Keratinocyte (primary cell): ENCODE data around the gene GPR153. TPM values are rescaled to one million over a fixed set of nuclear protein-coding genes. Genes with fewer than 3 reads are reported as not detected.

ENCODE experiments used
- DNase-seq: peaks from one replicate; pipeline ENCODE4 v3.0.0-alpha.2; 2011; ENCODE audit warnings: low read depth, missing footprints, low spot score
- FAIRE-seq: peaks from 2 replicates; lab custom pipeline; 2011; peaks lifted over from hg19 to GRCh38; lab: Jason Lieb, UNC
- H2AFZ ChIP-seq: 2 replicates; pipeline ENCODE4 v1.6.0; 2012; ENCODE audit warnings: low read length, control low read depth, inconsistent platforms; ENCODE audit not compliant: control insufficient read depth
- H3K27ac ChIP-seq: 2 replicates; pipeline ENCODE4 v1.5.1; 2011; ENCODE audit warnings: low read length; ENCODE audit not compliant: control insufficient read depth, insufficient read depth
- H3K27me3 ChIP-seq: 3 replicates; pipeline ENCODE4 v1.6.0; 2011; ENCODE audit warnings: low read length; ENCODE audit not compliant: control insufficient read depth, insufficient read depth; ENCODE audit errors: extremely low read depth
- H3K36me3 ChIP-seq, 2 experiments: 2 replicates in 1 of 2; 3 replicates in 1 of 2; pipeline ENCODE4 v1.5.1; 2011; ENCODE audit warnings: low read length in 2 of 2, mild to moderate bottlenecking in 1 of 2; ENCODE audit not compliant: control insufficient read depth in 2 of 2, insufficient read depth in 2 of 2; ENCODE audit errors: extremely low read depth in 1 of 2
- H3K4me1 ChIP-seq: 3 replicates; pipeline ENCODE4 v1.5.1; 2011; ENCODE audit warnings: low read length; ENCODE audit not compliant: control insufficient read depth, insufficient read depth; ENCODE audit errors: extremely low read depth
- H3K4me2 ChIP-seq: 3 replicates; pipeline ENCODE4 v1.6.0; 2011; ENCODE audit warnings: low read depth, low read length; ENCODE audit not compliant: control insufficient read depth, insufficient read depth; ENCODE audit errors: extremely low read depth
- H3K4me3 ChIP-seq, 3 experiments: fragments of 200-600 bp in 1 of 3; sonication (generic) in 1 of 3; 2 replicates in 2 of 3; 3 replicates in 1 of 3; pipeline ENCODE4 v1.5.1; 2011 to 2016; ENCODE audit warnings: low read length in 3 of 3, mild to moderate bottlenecking in 3 of 3, control low read depth in 2 of 3, inconsistent platforms in 1 of 3, low read depth in 1 of 3, mixed read lengths in 1 of 3, mixed run types in 1 of 3, moderate library complexity in 1 of 3; ENCODE audit not compliant: control insufficient read depth in 2 of 3, insufficient read depth in 2 of 3; ENCODE audit errors: extremely low read depth in 1 of 3
- H3K79me2 ChIP-seq: 2 replicates; pipeline ENCODE4 v1.6.0; 2012; ENCODE audit warnings: low read length; ENCODE audit not compliant: control insufficient read depth, insufficient read depth
- H3K9ac ChIP-seq: 3 replicates; pipeline ENCODE4 v1.6.0; 2011; ENCODE audit warnings: low read length; ENCODE audit not compliant: control insufficient read depth, insufficient read depth; ENCODE audit errors: extremely low read depth
- H3K9me1 ChIP-seq: 3 replicates; pipeline ENCODE4 v1.6.0; 2011; ENCODE audit warnings: low read length; ENCODE audit not compliant: control insufficient read depth, insufficient read depth; ENCODE audit errors: extremely low read depth
- H3K9me3 ChIP-seq: 2 replicates; pipeline ENCODE4 v1.5.1; 2012; ENCODE audit warnings: low read depth, low read length; ENCODE audit not compliant: control insufficient read depth
- H4K20me1 ChIP-seq: 3 replicates; pipeline ENCODE4 v1.6.0; 2011; ENCODE audit warnings: low read length; ENCODE audit not compliant: control insufficient read depth, insufficient read depth; ENCODE audit errors: extremely low read depth
- CTCF ChIP-seq, 3 experiments: IDR thresholded peaks in 1 of 3; conservative IDR thresholded peaks in 1 of 3; optimal IDR thresholded peaks in 1 of 3; 2 replicates in 2 of 3; 3 replicates in 1 of 3; pipeline versions ENCODE3 to v1.5.1; 2011; ENCODE audit warnings: low read length in 3 of 3, mild to moderate bottlenecking in 3 of 3, moderate library complexity in 2 of 3, control low read depth in 1 of 3, inconsistent platforms in 1 of 3; ENCODE audit not compliant: insufficient read depth in 2 of 3; ENCODE audit errors: extremely low read depth in 1 of 3
- EZH2 ChIP-seq: IDR thresholded peaks from one replicate; pipeline ENCODE4 v1.6.1; 2012; ENCODE audit warnings: inconsistent platforms, mild to moderate bottlenecking, low read length, moderate library complexity
- dilution Hi-C: fragments of 300-500 bp; cut with MboI; formaldehyde crosslinking; loops from one replicate; pipeline ENCODE4 v1.7.0; 2020; ENCODE audit warnings: low sequenced_read_pairs; ENCODE audit not compliant: extremely low pct_ligation_motif_present
- polyA plus RNA-seq, 5 experiments: library from polyadenylated mRNA; depleted of rRNA in 3 of 5; stranded (reverse) in 3 of 5; stranded (forward) in 1 of 5; unstranded in 1 of 5; fragments of >200 nt; gene quantifications; 1 replicate in 1 of 5; 2 replicates in 3 of 5; 3 replicates in 1 of 5; pipeline versions ENCODE4 v1.2.1 to v1.2.3, GENCODE V29; 2011 to 2012; ENCODE audit warnings: missing spikeins in 2 of 5, low read depth in 1 of 5, low replicate concordance in 1 of 5

Gene GPR153
- polyA plus RNA-seq, 1 donor (not counting 4 experiments of a cell fraction or from before 2014, with no cell fraction given) = 7.2 TPM

- no peak for FAIRE-seq
- H3K27me3 ChIP-seq = peaks cover 16% of the 10 kb centered on the region
- TF ChIP-seq EZH2 (no peak), CTCF (optimal IDR thresholded peaks at IDR 0.05 in 1 of 3, IDR thresholded peaks at IDR 0.05 in 1 of 3, conservative IDR thresholded peaks at IDR 0.05 in 1 of 3; ENCODE audit: extremely low read depth in 1 of 3, insufficient read depth in 2 of 3, low read length in 3 of 3) (peak in 1 of 3 experiments; percentile 14)
- H3K36me3 ChIP-seq = peaks cover 6% of the 10 kb centered on the region in 2 experiments
- H4K20me1 ChIP-seq = peaks cover 6% of the 10 kb centered on the region
- no peaks in the 10 kb centered on the region for H3K9me1 ChIP-seq
- H3K27ac ChIP-seq = no peak overlapping the region
- no peak overlapping the region for H3K9ac ChIP-seq
- DNase-seq = no peak
- no peak overlapping the region for H2AFZ ChIP-seq
- dilution Hi-C loops = no loop called here
- H3K4me1 ChIP-seq = peaks cover 9% of the 10 kb centered on the region
- H3K9me3 ChIP-seq = no peaks in the 10 kb centered on the region
- H3K4me2 ChIP-seq = peak overlapping the region; percentile 54
- H3K79me2 ChIP-seq = no peaks in the 10 kb centered on the region
- H3K4me3 ChIP-seq = no peak overlapping the region
Measured at GRCh38 chr1:6249739-6250689, 10.9 kb downstream of the GPR153 start.

GRCh38 chr1:6248932-6249738, 11.8 kb downstream of the GPR153 start:
- Histone ChIP-seq H4K20me1 (peaks cover 6% of the 10 kb centered on the region), H3K79me2 (no peaks in the 10 kb centered on the region), H3K4me3 (no peak overlapping the region), H2AFZ (no peak overlapping the region), H3K9me3 (no peaks in the 10 kb centered on the region), H3K9ac (no peak overlapping the region), H3K4me1 (peaks cover 9% of the 10 kb centered on the region), H3K27me3 (peaks cover 24% of the 10 kb centered on the region), H3K36me3 (peaks cover 3 to 6% of the 10 kb centered on the region in 2 experiments), H3K9me1 (no peaks in the 10 kb centered on the region), H3K27ac (no peak overlapping the region), H3K4me2 (peak overlapping the region; percentile 41)
- peak in 1 of 3 experiments; percentile 23 for TF ChIP-seq CTCF (optimal IDR thresholded peaks at IDR 0.05 in 1 of 3, IDR thresholded peaks at IDR 0.05 in 1 of 3, conservative IDR thresholded peaks at IDR 0.05 in 1 of 3; ENCODE audit: extremely low read depth in 1 of 3, insufficient read depth in 2 of 3, low read length in 3 of 3)
- TF ChIP-seq EZH2 = no peak
- DNase-seq (no peak), FAIRE-seq (no peak)
- dilution Hi-C loops = no loop called here
